GM12891 (cell line): ENCODE measurements around the gene ADRA1B.

Experiments used
- DNase-seq: peaks from one replicate; pipeline ENCODE4 v3.0.0; 2011; ENCODE audit warnings: low spot score; ENCODE audit not compliant: insufficient read length
- FAIRE-seq: peaks from 2 replicates; lab custom pipeline; 2011; peaks lifted over from hg19 to GRCh38; lab: Jason Lieb, UNC
- PAX5 ChIP-seq: IDR thresholded peaks from 2 replicates; pipeline ENCODE4 v1.6.1; 2011; ENCODE audit warnings: low read length, moderate library complexity, mild to moderate bottlenecking; ENCODE audit not compliant: insufficient read depth, severe bottlenecking
- POLR2A ChIP-seq: IDR thresholded peaks from 2 replicates; pipeline ENCODE4 v1.6.1; 2011; ENCODE audit warnings: low read depth, low read length, control low read depth
- POLR2AphosphoS5 ChIP-seq: IDR thresholded peaks from 2 replicates; pipeline ENCODE4 v1.6.1; 2011; ENCODE audit warnings: low read depth, low read length, control low read depth
- POU2F2 ChIP-seq: IDR thresholded peaks from 2 replicates; pipeline ENCODE4 v1.6.1; 2011; ENCODE audit warnings: low read depth, mild to moderate bottlenecking, control low read depth, low read length, moderate library complexity
- SPI1 ChIP-seq: IDR thresholded peaks from 2 replicates; pipeline ENCODE4 v1.6.1; 2011; ENCODE audit warnings: low read depth, low read length, control low read depth
- TAF1 ChIP-seq: IDR thresholded peaks from 2 replicates; pipeline ENCODE4 v1.6.1; 2011; ENCODE audit warnings: low read depth, low read length, control low read depth

ADRA1B gene

DNA sequence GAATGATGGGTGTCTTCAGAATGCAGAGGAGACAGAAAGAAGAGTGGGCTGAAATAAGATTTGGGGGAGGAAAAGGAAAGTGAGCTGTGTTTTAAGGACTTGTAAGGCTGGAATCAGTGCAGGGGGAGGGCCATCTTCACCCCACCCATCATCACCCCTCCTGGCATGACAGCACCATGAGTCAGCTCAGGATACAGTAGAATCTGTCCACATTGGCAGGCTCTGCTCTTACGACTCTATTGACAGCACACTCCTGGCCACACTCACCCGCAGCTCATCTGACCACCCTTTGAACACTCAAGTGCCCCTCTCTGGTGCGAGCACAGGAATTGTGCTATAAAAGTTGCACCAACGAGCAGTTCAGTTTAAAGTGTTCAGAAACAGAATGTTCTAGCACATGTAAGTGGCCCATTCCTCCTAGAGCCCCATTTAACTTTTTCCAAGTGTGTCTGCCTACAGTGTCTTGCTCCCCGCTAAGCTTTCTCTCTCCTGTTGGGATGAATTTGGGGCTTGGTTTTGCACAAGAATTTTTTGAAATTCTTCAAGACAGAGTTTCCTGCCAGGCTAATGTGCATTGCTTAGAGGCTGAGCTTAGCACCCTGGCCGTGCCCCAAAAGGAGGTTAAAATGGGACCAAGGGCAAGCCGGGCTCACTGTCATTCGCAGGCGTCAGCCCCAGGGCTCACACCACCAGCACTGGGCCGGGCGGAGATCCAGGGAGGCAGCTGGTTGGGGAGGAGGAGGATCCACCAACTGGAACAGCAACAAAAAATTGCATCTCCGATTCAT lies 12.0 kb downstream of the ADRA1B start:
- TF ChIP-seq TAF1 (no peak), POU2F2 (no peak), POLR2A (no peak), PAX5 (no peak), SPI1 (no peak), POLR2AphosphoS5 (no peak)
- DNase-seq = no peak
- FAIRE-seq = no peak

DNA sequence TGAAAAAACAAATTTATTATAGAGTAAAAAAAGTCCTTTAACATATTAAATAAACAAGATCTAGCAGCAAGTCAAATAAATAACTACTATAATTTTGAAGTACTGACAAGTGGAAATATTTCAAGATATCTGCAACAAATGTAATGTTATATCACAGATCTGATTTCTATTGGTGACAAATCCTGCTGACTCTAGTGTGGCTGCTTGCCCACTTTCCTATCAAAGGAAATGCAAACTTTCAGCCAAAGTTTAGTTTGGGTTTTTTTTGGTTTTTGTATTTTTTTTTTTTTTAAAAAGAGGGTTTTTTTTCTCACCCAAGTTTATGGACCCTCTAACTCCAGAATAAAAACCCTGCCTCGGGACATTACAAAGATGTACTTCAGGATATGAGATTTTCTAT lies 12.9 kb downstream of the ADRA1B start:
- DNase-seq = no peak
- TF ChIP-seq POU2F2 = no peak
- TF ChIP-seq POLR2A = no peak
- TF ChIP-seq SPI1 = no peak
- no peak for FAIRE-seq

DNA sequence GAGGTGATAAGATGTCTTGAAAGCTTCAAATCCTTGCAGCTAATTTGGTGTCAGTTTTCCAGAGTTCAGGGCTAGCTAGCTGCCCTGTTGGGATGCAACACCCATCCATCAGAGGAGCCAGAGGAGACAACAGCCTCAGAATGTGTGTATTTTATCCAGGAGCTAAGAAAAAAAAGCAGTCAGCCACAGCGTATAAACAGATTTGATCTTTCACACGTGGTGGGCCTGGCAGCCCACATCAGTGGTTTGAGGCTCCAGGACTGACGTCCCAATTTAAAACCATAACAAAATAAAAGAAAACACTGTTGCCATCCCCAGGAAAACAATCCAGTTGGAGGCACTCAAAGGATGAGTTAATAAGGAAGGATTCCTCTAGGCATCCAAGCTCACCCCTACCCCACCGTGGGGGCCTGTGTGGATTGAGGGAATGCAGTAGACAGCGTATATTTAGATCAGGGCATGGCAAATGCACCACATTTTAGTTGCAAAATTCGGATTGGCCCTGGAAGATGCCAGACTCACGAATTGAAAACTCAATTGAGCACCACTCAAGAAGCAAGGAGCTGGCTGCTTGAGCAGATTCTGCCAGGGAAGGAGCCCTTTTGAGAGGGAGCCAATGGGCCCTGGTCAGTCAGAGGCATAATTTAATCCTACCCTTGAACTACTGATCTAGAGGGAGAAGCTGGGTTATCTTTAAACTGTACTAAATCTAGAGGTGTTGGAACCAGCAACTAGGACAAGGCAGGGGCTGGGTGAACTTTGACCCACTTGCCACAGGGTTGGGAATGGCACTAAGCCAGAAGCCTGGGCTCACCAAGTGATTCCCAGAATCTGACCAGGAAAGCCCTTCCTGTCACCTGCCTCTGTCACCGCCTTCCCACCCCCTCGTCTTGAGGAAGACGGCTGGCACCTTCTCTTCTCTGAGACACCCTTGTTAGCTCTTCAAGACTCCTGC lies 17.5 kb downstream of the ADRA1B start:
- no peak for TF ChIP-seq SPI1
- TF ChIP-seq PAX5 = no peak
- no peak for TF ChIP-seq POU2F2
- no peak for TF ChIP-seq POLR2AphosphoS5
- DNase-seq = no peak
- no peak for FAIRE-seq

DNA sequence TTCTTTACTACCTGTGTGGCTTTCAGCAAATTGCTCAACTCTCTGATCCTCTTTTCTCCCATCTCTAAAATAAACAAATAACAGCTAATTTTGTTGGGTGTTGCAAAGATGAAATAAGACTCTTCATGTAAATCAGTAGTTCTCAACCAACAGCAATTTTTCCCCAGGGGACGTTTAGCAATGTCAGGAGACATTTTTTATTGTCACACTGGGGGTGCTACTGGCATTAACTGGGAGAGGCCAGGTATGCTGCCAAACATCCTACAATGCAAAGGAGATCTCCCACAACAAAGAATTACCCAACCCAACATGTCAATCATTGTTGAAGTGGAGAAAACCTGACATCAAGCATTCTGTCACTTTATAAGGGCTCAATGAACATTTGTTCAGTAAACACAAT lies 19.7 kb downstream of the ADRA1B start:
- no peak for DNase-seq
- FAIRE-seq = no peak
- TF ChIP-seq TAF1 = no peak
- no peak for TF ChIP-seq PAX5
- no peak for TF ChIP-seq POU2F2
- no peak for TF ChIP-seq POLR2A
- no peak for TF ChIP-seq POLR2AphosphoS5
- TF ChIP-seq SPI1 = no peak

DNA sequence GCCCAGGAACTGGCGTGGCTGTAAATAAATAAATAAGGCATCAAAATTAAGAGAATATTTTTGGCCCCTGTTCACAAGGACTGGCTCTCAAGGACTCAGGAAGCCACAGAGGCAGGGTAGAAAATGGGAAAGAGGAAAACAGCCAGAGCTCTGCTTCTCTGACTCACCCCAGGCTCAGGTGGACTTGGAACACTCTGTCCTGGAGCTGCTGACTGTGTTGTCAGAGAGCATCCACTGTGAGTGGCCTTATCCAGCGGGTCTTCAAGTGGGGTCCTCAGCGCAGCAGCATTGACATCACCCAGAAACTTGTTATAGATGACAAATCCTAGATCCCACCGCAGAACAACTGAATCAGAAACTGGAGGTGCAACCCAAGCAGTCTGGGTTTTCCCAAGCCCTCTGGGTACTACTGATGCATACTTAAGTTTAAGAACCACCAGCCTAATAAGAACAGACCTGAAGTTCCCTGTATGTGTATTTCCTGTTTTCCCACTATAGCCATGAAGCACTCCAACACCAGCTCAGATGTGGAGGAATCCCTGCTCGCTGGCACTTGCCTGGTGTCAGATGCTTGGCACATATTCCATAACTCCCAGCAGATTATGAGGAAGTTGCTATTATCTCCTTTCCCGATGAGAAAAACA lies 20.5 kb downstream of the ADRA1B start:
- no peak for DNase-seq
- no peak for FAIRE-seq
- TF ChIP-seq SPI1 (no peak), POU2F2 (no peak), POLR2A (no peak), TAF1 (no peak), POLR2AphosphoS5 (no peak), PAX5 (no peak)

DNA sequence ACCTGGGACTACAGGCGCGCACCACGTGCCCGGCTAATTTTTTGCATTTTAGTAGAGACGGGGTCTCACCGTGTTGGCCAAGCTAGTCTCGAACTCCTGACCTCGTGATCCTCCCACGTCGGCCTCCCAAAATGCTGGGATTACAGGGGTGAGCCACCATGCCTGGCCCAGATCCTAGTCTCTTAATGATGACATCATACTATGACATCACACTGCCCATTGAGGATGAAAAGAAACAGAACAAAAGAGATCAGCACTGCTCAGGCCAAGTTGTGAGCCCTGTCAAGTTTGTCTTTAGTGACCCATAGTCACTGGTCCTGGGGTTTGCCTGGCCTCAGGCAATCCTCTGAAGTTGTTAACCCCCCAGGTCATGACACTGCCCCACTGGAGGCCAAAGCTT lies 21.3 kb downstream of the ADRA1B start:
- FAIRE-seq (no peak), DNase-seq (no peak)
- no peak for TF ChIP-seq POLR2A
- TF ChIP-seq PAX5 = no peak
- no peak for TF ChIP-seq POU2F2
- TF ChIP-seq TAF1 = no peak
- no peak for TF ChIP-seq POLR2AphosphoS5
- no peak for TF ChIP-seq SPI1

DNA sequence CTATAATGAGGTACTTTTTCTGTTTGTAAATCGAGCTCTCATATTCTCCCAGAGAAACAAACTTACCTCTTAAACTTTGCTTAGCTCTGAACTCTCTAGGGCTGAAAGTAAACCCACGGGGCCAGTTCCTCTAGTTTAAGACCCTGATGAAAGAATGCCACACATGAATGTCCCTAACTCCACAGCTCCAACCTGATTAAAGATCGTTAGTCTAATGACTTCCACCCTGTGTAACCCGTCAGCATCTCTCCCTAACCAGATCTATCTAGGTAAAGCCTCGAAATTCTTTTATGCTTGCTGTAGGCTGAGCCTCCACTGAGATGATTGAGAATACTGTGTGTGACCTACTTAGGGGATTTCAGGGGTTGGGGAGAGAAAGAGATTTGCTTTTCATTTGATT lies 27.0 kb downstream of the ADRA1B start:
- FAIRE-seq = no peak
- no peak for DNase-seq
- no peak for TF ChIP-seq TAF1
- TF ChIP-seq POU2F2 = no peak
- TF ChIP-seq SPI1 = no peak
- no peak for TF ChIP-seq POLR2A
- TF ChIP-seq POLR2AphosphoS5 = no peak
- no peak for TF ChIP-seq PAX5

DNA sequence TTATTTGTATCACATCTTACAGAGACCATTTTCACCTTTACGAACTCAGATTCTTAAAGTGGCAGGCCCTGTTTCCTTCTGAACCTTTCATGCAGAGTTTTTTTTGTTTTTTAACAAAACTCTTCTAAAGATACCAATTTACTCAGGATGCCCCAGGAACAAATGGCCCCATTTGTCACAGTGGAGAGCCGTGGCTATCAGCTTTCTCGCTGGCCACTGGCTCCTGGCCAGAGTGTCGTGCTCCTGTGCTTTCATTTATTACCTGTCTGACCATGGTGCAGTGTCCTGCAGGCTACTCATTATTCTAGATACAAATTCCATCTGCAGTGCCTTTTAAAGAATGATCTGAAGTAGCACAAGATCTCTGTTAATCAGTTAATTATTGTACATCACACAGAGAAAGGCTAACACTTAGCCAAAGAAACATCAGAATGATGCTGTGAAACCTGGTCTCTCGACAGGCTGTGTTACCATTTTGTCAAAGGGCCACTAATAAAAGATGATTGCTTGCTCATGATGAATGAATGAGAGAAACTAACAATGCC lies 27.8 kb downstream of the ADRA1B start:
- no peak for FAIRE-seq
- TF ChIP-seq POLR2AphosphoS5 (no peak), SPI1 (no peak), PAX5 (no peak), POLR2A (no peak), POU2F2 (no peak), TAF1 (no peak)
- no peak for DNase-seq
